Activated CD8-positive, alpha-beta memory T cell treated with anti-CD3 and anti-CD28 coated beads for 4 hours (primary cell): ENCODE measurements around the gene SCP2D1.
A peak's percentile ranks its signal among the peaks of the same experiment; 100 is the strongest.
"Not testable (repeated sequence)": the region's sequence is repeated elsewhere in the genome, so short reads cannot be mapped to it uniquely, and the experiment has no call there.

Experiments used
- DNase-seq, 2 donors: peaks; one replicate each; pipeline ENCODE4 v3.0.0-alpha.2; 2020; ENCODE audit warnings: low read depth in 2 of 2

The SCP2D1 gene

GRCh38 chr20:18813483-18813882, at the start of gene SCP2D1:
SCP2D1 (plus strand) TSS chr20:18813783; CDS start chr20:18813816, 33 bp downstream.
- no peak for DNase-seq

GRCh38 chr20:18767676-18768075, 45.9 kb upstream of the SCP2D1 start:
- no peak for DNase-seq

- DNase-seq, result no peak
These were observed 40.0 kb upstream of the SCP2D1 start for GRCh38 chr20:18773566-18773965.

GRCh38 chr20:18774207-18774606, 39.4 kb upstream of the SCP2D1 start:
- DNase-seq, result no peak

- DNase-seq, result no peak
These were observed 38.0 kb upstream of the SCP2D1 start for GRCh38 chr20:18775633-18776032.

- DNase-seq, result no peak
These were observed 34.7 kb upstream of the SCP2D1 start for GRCh38 chr20:18778690-18779392.

GRCh38 chr20:18780385-18781130, 33.0 kb upstream of the SCP2D1 start:
- DNase-seq, result no peak

- no peak for DNase-seq
These were observed 32.1 kb upstream of the SCP2D1 start for GRCh38 chr20:18781509-18781908.

- no peak for DNase-seq
These were observed 30.1 kb upstream of the SCP2D1 start for GRCh38 chr20:18783385-18783959.

GRCh38 chr20:18787046-18787445, 26.5 kb upstream of the SCP2D1 start:
- DNase-seq, result not testable (repeated sequence)

GRCh38 chr20:18788021-18788420, 25.6 kb upstream of the SCP2D1 start:
- DNase-seq, result no peak

GRCh38 chr20:18790787-18791186, 22.8 kb upstream of the SCP2D1 start:
- DNase-seq, result no peak

- DNase-seq, result peak; percentile 70 to 79
These were observed 19.8 kb upstream of the SCP2D1 start for GRCh38 chr20:18793625-18794427.

- DNase-seq, result no peak
These were observed 19.2 kb upstream of the SCP2D1 start for GRCh38 chr20:18794428-18794787.

- no peak for DNase-seq
These were observed 18.2 kb upstream of the SCP2D1 start for GRCh38 chr20:18795366-18795765.

GRCh38 chr20:18796282-18796833, 17.2 kb upstream of the SCP2D1 start:
- DNase-seq, result no peak

- DNase-seq, result no peak
These were observed 12.1 kb upstream of the SCP2D1 start for GRCh38 chr20:18801516-18801915.

GRCh38 chr20:18802012-18802634, 11.5 kb upstream of the SCP2D1 start:
- DNase-seq, result no peak

GRCh38 chr20:18805881-18806280, 7.7 kb upstream of the SCP2D1 start:
- no peak for DNase-seq

- no peak for DNase-seq
These were observed 4.9 kb upstream of the SCP2D1 start for GRCh38 chr20:18808712-18809111.

GRCh38 chr20:18811186-18811585, 2.4 kb upstream of the SCP2D1 start:
- DNase-seq, result no peak
